Upper lobe of left lung (tissue), 4 donors: ENCODE measurements around the gene SGIP1.

ENCODE experiments used
- EP300 ChIP-seq, 4 donors: sonication (generic); formaldehyde crosslinking; IDR thresholded peaks; one replicate each; pipeline ENCODE4 v1.5.1; 2017; ENCODE audit warnings: antibody characterized with exemption in 4 of 4, control low read depth in 2 of 4
- POLR2A ChIP-seq, 4 donors: fragments of 450-650 bp; IDR thresholded peaks; one replicate each; pipeline ENCODE4 v1.5.1; 2016 to 2017; ENCODE audit warnings: antibody characterized with exemption in 4 of 4, mild to moderate bottlenecking in 2 of 4
- TF ChIP-seq, protein P1 (sequence below), 6 experiments: fragments of 450-650 bp in 4 of 6; fragments of 200-600 bp in 2 of 6; sonication (generic) in 2 of 6; IDR thresholded peaks; one replicate each; pipeline ENCODE4 v1.5.1; 2016 to 2019; ENCODE audit warnings: antibody characterized with exemption in 6 of 6

DNA sequence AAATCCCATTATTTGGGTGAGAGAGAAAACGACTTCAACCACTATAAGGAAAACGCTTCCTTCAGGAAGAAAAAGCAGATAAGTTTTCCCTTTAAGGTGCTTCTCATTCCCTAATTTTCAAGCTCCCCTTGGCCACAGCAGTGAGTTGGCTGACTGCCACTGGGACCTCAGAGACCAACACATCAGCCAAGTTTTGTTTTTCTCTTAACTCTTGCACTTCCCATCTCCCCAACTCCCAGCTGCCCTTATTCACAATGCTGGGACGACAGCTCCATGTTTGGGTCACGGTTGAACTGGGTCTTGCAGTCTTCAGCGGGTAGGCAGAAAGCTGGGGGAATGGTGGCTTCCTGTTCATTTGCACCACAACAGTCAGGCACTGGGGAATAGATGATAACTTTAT, 18.9 kb downstream of the SGIP1 start:
- no peak for TF ChIP-seq EP300 (IDR thresholded peaks at IDR 0.05)
- TF ChIP-seq, protein P1, sequence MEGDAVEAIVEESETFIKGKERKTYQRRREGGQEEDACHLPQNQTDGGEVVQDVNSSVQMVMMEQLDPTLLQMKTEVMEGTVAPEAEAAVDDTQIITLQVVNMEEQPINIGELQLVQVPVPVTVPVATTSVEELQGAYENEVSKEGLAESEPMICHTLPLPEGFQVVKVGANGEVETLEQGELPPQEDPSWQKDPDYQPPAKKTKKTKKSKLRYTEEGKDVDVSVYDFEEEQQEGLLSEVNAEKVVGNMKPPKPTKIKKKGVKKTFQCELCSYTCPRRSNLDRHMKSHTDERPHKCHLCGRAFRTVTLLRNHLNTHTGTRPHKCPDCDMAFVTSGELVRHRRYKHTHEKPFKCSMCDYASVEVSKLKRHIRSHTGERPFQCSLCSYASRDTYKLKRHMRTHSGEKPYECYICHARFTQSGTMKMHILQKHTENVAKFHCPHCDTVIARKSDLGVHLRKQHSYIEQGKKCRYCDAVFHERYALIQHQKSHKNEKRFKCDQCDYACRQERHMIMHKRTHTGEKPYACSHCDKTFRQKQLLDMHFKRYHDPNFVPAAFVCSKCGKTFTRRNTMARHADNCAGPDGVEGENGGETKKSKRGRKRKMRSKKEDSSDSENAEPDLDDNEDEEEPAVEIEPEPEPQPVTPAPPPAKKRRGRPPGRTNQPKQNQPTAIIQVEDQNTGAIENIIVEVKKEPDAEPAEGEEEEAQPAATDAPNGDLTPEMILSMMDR (IDR thresholded peaks at IDR 0.05): no peak
- no peak for TF ChIP-seq POLR2A (IDR thresholded peaks at IDR 0.05)
